GM21737 (cell line): ENCODE measurements around the gene ERBB2.
A peak's percentile ranks its signal among the peaks of the same experiment; 100 is the strongest.
"Not testable (repeated sequence)": the region's sequence is repeated elsewhere in the genome, so short reads cannot be mapped to it uniquely, and the experiment has no call there.

ENCODE experiments used
- ATAC-seq: cut with Tn5 transposase; IDR thresholded peaks from one replicate; pipeline ENCODE4 v1.9.1; 2021; ENCODE audit warnings: mild to moderate bottlenecking, moderate library complexity; ENCODE audit not compliant: unreplicated experiment

Gene ERBB2

DNA sequence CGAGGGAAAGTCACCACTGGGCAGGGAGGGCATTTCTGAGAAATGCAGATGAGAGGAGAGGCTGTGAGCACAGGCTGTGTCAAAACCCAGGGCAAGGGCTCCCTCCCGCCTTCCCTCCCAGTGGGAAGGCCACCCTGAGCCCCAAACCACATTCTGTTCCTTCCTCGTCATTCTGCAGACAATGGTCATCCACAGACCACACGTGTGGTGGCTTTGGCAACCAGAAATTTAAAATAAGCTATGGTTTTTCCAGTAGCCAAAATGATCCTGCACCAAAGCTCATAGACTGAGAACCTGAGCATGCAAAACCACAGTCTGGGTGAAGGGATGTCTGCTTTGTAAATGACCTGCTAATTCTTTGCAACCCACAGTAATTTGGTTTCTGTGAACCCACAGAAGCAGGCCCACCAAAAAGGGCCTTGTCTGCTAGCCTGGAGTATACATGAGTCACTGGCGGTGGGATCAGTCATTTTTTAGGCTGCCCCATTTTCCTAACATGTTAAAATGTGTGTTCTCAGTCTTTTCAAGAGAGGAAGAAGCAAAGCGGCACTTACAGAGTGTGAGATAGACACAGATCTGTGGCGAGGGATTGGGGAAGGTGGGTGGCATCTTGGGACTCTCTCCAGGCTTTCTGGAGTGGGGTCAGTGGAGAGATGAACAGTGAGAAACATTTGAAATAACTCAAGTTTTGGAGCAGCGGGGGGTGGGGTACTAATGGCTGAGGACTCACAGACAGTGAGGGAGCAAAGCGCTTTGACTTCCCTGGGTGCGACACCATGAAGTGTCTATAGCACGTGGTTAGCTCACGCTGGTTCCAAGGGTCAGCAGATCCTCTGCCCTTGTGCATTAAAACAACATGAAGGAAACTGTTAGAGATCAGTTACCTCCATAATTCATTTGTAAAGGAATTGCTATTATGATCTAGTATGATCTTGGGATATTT, 58.3 kb downstream of the ERBB2 start:
- ATAC-seq, result no peak

DNA sequence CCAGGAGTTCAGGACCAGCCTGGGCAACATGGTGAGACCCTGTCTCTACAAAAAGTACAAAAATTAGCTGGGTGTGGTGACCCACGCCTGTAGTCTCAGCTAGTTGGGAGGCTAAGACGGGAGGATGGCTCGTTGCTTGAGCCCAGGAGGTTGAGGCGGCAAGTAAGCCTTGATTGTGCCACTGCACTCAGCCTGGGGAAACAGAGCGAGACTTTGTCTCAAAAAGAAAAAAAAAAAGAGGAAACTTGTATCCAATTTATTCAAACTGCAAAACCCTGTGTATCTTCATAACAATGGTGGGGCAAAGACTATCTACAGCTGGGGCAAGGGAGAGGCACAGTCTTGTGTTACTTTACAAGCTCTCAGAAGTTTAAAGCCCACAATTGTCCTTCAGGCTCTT, 59.3 kb downstream of the ERBB2 start:
- ATAC-seq, result no peak

DNA sequence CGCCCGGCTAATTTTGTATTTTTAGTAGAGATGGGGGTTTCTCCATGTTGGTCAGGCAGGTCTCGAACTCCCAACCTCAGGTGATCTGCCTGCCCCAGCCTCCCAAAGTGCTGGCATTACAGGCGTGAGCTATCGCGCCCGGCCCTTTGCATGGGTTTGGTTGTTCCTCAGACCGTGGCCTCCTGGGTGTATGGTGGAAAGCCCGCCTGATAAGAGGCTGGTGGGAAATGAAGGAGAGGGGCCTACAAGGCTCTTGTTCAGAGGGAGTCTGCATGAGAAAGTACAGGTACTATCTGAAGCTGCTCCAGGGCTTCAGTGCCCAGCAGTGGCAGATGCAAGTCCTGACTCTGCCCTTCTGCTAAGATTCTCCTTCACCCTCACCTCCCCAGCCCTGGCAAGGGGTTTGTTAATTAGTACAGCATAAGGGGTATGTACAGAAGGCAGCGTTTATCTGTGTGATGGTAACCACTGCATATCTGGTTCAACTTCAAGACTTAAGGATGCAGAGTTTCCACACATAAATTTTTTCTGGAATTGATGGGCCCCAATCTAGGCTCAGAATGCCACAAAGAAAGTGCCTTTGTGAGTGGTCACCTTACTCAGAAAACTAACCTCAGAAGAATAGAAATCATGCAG, 62.1 kb downstream of the ERBB2 start:
- no peak for ATAC-seq

DNA sequence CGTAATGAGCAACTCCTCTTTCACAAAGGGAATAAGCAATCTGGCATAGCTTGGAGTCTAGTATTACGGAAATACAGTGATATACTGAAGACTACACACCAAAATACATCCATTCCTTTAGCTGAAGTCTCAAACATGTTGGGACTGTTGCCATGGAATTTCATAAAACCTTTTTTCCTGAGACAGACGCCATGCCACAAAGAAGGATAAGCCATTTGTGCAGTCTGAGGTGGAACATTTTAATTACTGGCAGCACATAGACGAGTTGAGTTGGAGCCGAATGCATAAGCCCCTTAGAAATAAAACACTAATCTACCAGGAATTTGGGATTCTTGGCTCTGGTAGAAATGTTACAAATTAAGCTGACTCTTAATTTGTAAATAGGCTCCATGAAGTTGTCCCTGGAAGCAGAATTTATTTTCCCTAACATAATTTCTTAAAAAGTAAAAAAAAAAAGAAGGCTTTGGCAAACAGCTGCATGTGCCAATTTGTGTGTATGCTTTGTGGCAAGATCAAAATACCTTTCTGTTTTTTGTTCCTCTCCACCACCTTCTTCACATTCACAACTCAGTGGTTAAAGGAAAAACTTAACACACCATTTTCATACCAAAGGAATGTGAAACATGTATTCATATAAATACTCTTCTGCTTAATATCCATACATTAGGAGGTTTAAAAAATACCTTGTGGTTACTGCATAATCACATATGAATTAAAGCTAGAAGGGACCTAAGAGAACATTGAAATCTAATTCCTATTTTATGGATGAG, 63.4 kb downstream of the ERBB2 start:
- no peak for ATAC-seq

DNA sequence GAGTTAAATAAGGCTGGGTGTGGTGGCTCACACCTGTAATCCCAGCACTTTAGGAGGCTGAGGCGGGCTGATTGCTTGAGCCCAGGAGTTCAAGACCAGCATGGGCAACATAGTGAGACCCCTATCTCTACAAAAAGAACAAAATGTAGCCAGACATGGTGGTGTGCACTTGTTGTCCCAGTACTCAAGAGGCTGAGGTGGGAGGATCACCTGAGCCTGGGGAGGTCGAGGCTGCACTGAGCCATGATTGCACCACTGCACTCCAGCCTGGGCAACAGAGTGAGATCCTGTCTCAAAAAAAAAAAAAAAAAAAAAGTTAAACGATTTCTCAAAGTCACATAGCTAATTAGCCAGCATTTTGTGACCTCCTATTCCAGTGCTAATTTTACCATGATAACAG, 64.3 kb downstream of the ERBB2 start:
- ATAC-seq, result not testable (repeated sequence)

DNA sequence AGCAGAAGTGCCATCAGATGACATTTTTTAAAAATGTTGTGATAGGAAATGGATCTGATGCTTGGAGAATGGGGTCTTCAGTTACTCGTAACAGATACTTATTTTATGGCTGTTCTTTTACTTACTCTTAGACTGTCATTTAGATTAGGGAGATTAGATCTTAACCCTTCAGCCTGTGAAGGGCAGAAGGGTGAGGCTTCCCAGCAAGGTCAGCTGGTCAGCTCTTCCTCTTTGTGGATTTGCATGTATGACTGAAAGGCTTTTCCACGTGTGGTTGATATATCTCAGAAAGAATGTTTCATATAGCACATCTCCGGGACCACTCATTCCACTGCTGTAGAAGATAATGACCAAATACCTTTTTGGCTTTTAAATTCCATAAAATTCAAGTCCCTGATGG, 65.3 kb downstream of the ERBB2 start:
- no peak for ATAC-seq

DNA sequence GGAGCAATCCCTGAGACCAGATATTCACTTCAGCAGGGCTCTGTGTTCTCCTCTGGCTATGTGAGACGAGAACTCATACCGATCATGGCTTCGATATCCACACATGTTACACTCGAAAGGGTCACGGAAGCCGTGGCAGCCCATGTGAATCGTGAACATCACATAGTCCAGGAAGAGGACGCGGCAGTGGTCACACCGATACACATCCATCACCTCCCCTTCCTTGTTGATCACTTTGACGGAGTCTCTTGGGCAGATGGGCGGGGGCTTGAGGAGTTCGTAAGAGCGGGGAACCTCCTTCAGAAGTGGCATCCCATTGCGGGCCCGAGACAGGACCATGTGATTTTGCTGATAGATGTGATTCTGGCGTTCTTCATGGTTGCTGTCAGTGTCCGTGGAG, 65.9 kb downstream of the ERBB2 start:
- no peak for ATAC-seq

DNA sequence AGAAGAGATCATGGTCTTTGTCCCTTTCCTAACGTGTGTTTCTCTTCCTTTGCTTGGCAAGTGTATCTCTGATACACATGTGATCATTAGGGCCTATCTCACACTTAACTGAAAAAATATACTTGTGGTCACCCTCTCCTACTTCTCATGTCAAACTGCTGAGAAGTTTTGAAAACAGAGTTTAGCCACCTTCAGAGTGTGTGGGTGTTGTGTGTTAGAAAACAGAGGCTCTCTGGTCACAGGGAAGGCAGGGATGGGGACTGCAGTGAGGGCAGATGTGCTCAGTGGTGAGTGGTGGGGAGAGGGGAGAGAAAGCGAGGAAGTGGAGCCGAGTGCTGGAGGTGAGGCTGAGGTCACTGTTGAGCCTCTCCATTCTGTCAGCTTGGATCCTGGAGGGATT, 67.3 kb downstream of the ERBB2 start:
- no peak for ATAC-seq

DNA sequence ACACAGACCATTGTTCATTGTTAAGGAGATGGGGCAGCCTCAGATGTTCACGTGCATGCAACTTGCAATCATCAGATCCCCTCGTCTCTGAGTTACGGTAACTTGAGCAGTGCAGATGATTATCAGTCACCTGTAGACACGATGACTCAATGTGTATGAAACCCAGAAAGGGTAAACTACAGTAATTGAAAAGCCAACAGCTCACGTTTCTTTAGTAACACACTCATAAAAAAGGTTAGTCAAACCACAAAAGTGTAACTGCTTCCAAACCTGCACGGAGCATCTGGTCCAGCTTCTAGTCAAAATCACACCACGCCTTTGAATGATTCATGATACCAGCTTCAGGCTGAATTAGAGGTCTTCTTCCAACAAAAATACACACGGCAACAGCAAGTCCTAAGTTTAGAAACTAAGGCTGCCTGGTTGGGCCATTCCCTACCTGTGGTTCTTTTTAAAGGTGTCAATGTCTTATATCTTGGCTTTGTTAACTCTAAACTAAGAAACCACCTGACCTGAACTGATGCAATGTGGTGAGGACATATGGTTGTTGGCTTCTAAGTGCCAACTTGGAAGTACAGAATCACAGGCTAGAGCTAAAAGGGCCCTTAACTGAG, 70.2 kb downstream of the ERBB2 start:
- ATAC-seq, result peak; percentile 51

DNA sequence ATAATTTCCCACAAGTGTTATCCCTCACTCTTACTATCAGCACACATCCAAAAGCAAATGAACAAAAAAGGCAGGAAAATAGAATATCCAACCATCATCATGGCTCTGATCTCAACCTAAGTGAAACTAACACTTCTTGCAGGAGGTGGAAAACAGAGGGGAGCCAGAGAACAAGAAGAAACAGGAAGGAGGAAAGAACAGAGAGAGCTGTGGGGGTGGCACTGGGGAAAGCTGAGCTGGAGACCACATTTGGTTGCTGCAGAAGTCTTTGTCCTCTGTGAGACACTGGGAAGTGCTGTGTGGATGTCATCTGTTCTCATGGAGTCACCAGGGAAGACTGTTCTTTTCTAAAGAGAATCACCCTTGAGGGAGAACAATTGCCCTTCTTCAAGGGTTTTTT, 72.6 kb downstream of the ERBB2 start:
- no peak for ATAC-seq

DNA sequence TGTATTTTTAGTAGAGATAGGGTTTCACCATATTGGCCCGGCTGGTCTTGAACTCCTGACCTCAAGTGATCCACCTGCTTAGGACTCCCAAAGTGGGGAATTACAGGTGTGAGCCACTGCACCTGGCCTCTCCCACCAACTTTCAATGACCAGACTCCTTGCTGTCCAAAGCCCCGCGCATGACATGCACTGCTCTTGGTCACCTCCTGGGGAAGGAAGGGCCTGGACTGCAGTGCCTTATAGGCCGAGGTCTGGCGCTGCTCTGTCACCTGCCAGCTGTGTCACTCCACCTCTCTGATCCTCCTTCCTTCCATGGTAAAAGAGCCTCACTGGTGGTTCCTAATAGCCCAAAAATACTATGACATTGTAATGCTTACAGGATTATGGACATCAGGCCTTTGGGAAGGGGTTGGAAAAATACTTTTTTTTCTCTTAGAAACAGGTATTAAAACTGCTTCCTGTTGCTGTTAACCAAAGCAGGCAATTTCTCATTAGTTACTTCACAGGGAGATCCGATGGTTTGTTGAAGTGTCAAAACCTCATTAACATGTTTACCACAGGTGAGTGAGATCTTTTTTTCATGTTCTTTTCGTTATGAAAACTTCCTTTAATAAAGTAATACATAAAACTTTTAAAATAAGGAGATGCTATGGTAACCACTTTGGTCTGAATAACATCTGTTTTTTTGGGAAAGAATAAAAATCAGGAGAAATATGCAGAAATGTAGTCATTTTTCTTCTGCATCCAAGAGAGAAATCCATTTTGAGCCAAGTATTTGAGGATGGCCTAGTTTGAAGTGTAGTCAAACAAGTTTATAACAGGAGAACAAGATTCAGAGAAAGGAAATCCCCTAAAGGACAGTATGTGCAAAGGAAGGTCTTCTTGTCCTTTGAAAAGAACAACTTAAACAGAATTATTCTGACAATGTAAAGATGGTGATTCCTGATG, 73.4 kb downstream of the ERBB2 start:
- ATAC-seq, result no peak

DNA sequence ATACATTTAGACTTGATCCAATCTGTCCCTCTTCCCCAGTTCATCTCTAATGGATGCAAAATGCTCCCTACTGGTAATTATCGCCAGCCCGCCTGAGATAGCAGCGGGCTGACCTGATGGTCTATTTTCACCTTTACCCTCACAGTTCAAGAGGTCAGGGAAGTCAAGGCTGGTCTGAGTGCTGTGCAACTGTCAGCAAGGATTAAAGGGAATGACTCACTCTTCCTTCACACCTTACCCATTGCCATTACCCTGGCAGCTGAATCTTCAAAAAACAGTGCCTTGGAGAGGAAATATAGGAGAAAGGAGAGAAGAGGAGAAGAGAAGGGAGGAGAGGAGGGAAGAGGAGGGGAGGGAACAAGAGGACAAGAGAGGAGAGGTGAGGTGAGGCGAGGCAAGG, 74.2 kb downstream of the ERBB2 start:
- ATAC-seq, result no peak

DNA sequence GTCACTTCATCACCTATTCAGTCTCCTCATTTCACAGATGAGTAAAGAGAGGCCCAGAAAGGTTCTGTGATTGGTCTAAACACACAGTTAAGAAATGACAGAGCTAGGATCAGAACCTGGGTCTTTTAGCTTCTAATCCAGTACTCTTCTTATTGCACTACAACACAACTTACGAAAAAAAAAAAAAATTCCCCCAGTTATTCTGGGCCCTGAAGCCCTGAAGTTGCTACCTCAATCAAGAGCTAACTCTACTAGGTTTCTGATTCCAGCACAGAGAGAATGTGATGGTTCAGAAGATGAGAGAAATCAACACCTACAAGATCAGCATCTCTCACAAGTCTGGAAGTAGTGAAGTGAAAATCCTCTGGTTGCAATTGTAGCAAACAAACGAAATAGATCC, 75.2 kb downstream of the ERBB2 start:
- no peak for ATAC-seq

DNA sequence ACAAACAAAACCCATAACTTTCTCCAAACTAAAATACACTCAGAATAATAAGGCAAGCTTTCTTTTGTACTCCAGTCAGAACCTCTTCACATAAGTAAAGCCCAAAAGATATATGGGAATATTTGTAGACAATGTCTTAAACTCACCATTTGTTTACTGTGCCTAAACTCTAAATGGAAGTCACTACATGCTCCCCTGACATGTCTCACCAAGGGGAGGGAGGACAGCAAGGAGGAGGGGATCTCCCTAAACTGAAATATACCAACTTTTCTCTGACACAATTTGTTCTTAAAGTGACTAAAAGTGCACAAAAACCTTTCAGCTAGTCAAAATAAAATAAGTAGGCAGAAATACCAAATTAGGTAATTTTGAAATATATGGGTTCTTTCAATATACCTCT, 76.4 kb downstream of the ERBB2 start:
- ATAC-seq, result no peak

DNA sequence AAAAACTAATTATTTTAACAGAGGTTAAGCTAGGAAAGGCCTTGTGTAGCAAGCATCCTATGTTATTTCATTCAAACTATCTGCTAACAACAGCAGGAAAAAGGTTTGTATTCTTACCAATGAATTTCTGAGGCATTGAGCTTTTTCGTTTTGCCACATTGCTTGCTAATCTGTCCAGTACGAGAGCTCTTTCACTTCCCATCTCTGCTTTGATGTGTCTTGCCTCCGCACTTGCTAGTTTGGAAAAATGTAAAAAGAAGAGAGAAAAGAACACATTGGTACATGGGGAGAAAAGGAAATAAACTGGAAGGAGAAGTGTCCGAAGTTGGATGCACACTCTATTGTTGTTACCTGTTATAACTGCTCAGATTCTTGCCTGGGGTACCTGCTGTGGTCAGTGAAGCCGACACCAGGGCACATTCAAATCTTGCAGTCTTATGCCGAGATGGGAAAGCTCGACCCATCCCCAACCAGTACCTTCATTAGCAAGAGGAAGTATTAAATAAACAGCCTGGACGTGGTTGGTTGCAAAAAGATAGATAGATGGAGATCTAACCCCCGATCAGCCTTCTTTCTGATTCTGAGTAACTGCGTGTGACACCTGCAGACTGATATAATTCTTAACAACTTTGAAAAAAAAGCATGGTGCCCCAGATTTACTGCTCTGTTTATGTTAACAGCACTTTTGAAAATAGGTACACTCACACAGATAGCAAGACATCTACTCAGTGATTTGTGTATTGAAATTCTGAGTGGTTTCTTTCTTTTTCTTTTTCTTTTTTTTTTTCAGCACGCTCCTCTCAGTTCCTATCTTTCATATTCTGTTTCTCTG, 77.9 kb downstream of the ERBB2 start:
- ATAC-seq, result peak; percentile 53
